ENCODE data around the gene TMEM151A.

The TMEM151A gene

GRCh38 chr11:66283461-66284105 is 8.1 kb upstream of the TMEM151A start:
- DNase-seq (ENCODE audit: low spot score), result no peak

- DNase-seq (ENCODE audit: low spot score), result no peak
These were observed 7.1 kb upstream of the TMEM151A start for GRCh38 chr11:66284526-66285078.

GRCh38 chr11:66285250-66285947 is 6.3 kb upstream of the TMEM151A start:
- no peak for DNase-seq (ENCODE audit: low spot score)

- DNase-seq (ENCODE audit: low spot score), result no peak
These were observed 5.0 kb upstream of the TMEM151A start for GRCh38 chr11:66286699-66287098.

- no peak for DNase-seq (ENCODE audit: low spot score)
These were observed 4.3 kb upstream of the TMEM151A start for GRCh38 chr11:66287211-66287888.

- no peak for DNase-seq (ENCODE audit: low spot score)
These were observed 3.6 kb upstream of the TMEM151A start for GRCh38 chr11:66287889-66288670.

GRCh38 chr11:66288671-66289547 is 2.8 kb upstream of the TMEM151A start, which contains the start of gene YIF1A:
Gene YIF1A (minus strand): TSS chr11:66289143. CDS start chr11:66288985, 158 bp downstream.
- peak; percentile 97 for DNase-seq (ENCODE audit: low spot score)

- no peak for DNase-seq (ENCODE audit: low spot score)
These were observed 2.0 kb upstream of the TMEM151A start for GRCh38 chr11:66289548-66290329.

- no peak for DNase-seq (ENCODE audit: low spot score)
These were observed 1.4 kb upstream of the TMEM151A start for GRCh38 chr11:66290330-66290621.

GRCh38 chr11:66291303-66291705 is 390 bp upstream of the TMEM151A start:
- DNase-seq (ENCODE audit: low spot score), result no peak

GRCh38 chr11:66292543-66293332 is 1.0 kb downstream of the TMEM151A start:
- no peak for DNase-seq (ENCODE audit: low spot score)

- no peak for DNase-seq (ENCODE audit: low spot score)
These were observed 1.7 kb downstream of the TMEM151A start for GRCh38 chr11:66293352-66293751.

- DNase-seq (ENCODE audit: low spot score), result no peak
These were observed 2.3 kb downstream of the TMEM151A start for GRCh38 chr11:66293777-66294625.

- DNase-seq (ENCODE audit: low spot score), result no peak
These were observed 3.2 kb downstream of the TMEM151A start for GRCh38 chr11:66294626-66295620.

GRCh38 chr11:66297610-66298009 is 5.9 kb downstream of the TMEM151A start:
- no peak for DNase-seq (ENCODE audit: low spot score)

GRCh38 chr11:66299186-66299585 is 7.5 kb downstream of the TMEM151A start:
- no peak for DNase-seq (ENCODE audit: low spot score)

GRCh38 chr11:66302656-66303055 is 11.0 kb downstream of the TMEM151A start:
- DNase-seq (ENCODE audit: low spot score), result no peak
